H1 (cell line): ENCODE data around the gene SPEF1. TPM values are rescaled to one million over a fixed set of nuclear protein-coding genes. Genes with fewer than 3 reads are reported as not detected.
"Not testable (repeated sequence)": the region's sequence is repeated elsewhere in the genome, so short reads cannot be mapped to it uniquely, and the experiment has no call there.

Experiments used
- CTCF ChIA-PET: fragments of 300-600 bp; sonication (Branson Sonifier 250); formaldehyde crosslinking; loops from one replicate; lab custom pipeline; 2021; ENCODE audit not compliant: partially characterized antibody; lab: Charles Lee
- POLR2A ChIA-PET: fragments of 300-600 bp; sonication (Branson Sonifier 250); formaldehyde crosslinking; loops from one replicate; lab custom pipeline; 2021; ENCODE audit warnings: inconsistent platforms; ENCODE audit not compliant: partially characterized antibody; lab: Charles Lee
- DNase-seq, 2 experiments: peaks; one replicate each; pipeline versions ENCODE4 v3.0.0 to v3.0.0-alpha.2; 2010 to 2022; ENCODE audit warnings: low spot score in 2 of 2, low read depth in 1 of 2, mixed read lengths in 1 of 2
- FAIRE-seq: peaks from 2 replicates; lab custom pipeline; 2011; peaks lifted over from hg19 to GRCh38; lab: Jason Lieb, UNC
- H2AFZ ChIP-seq: 2 replicates; pipeline ENCODE4 v1.8.1; 2012; ENCODE audit warnings: low read length, inconsistent platforms
- H2AK5ac ChIP-seq: 2 replicates; pipeline ENCODE4 v1.6.1; 2013; ENCODE audit warnings: low read depth, low read length
- H2BK120ac ChIP-seq: replicated peaks from 2 replicates; pipeline ENCODE3; 2013; ENCODE audit warnings: low read depth, low read length, inconsistent platforms
- H2BK12ac ChIP-seq: 2 replicates; pipeline ENCODE4 v1.6.1; 2013; ENCODE audit warnings: low read depth, low read length
- H2BK15ac ChIP-seq: 2 replicates; pipeline ENCODE4 v1.6.1; 2013; ENCODE audit warnings: low read length
- H2BK20ac ChIP-seq: 2 replicates; pipeline ENCODE4 v1.6.1; 2013; ENCODE audit warnings: low read length
- H2BK5ac ChIP-seq: 2 replicates; pipeline ENCODE4 v1.6.1; 2013; ENCODE audit warnings: low read depth, low read length
- H3K14ac ChIP-seq: 2 replicates; pipeline ENCODE4 v1.6.1; 2013; ENCODE audit warnings: inconsistent platforms; ENCODE audit not compliant: insufficient read length
- H3K18ac ChIP-seq: 2 replicates; pipeline ENCODE4 v1.6.1; 2013; ENCODE audit warnings: low read length; ENCODE audit errors: extremely low read depth
- H3K23ac ChIP-seq: 2 replicates; pipeline ENCODE4 v1.6.1; 2013; ENCODE audit warnings: inconsistent platforms; ENCODE audit not compliant: insufficient read length
- H3K23me2 ChIP-seq: 2 replicates; pipeline ENCODE4 v1.6.1; 2013; ENCODE audit warnings: low read depth, low read length
- H3K27ac ChIP-seq: 2 replicates; pipeline ENCODE4 v1.6.1; 2011; ENCODE audit warnings: low read depth, low read length, inconsistent platforms
- H3K27me3 ChIP-seq, 4 experiments: replicated peaks in 1 of 4; 1 replicate in 1 of 4; 2 replicates in 3 of 4; pipeline versions ENCODE4 v1.6.1 to v1.8.1; 2011 to 2013; ENCODE audit warnings: low read length in 3 of 4, mild to moderate bottlenecking in 3 of 4, inconsistent platforms in 2 of 4, mixed read lengths in 2 of 4, moderate library complexity in 1 of 4; ENCODE audit not compliant: control insufficient read depth in 3 of 4, insufficient read depth in 3 of 4; ENCODE audit errors: extremely low read depth in 1 of 4
- H3K36me3 ChIP-seq, 4 experiments: 2 replicates each; pipeline versions ENCODE4 v1.6.1 to v1.8.1; 2011 to 2013; ENCODE audit warnings: mild to moderate bottlenecking in 4 of 4, low read length in 3 of 4, moderate library complexity in 2 of 4, control low read depth in 1 of 4, inconsistent platforms in 1 of 4; ENCODE audit not compliant: insufficient read depth in 4 of 4, control insufficient read depth in 2 of 4
- H3K4ac ChIP-seq: replicated peaks from 2 replicates; pipeline ENCODE3; 2013; ENCODE audit warnings: low read length, low read depth, mixed read lengths, inconsistent platforms; ENCODE audit not compliant: insufficient read length
- H3K4me1 ChIP-seq, 4 experiments: replicated peaks in 1 of 4; 1 replicate in 1 of 4; 2 replicates in 3 of 4; pipeline versions ENCODE4 v1.6.1 to v1.8.1; 2011 to 2013; ENCODE audit warnings: low read length in 3 of 4, inconsistent platforms in 2 of 4, mixed read lengths in 1 of 4; ENCODE audit not compliant: insufficient read depth in 4 of 4, control insufficient read depth in 3 of 4
- H3K4me2 ChIP-seq, 2 experiments: 2 replicates each; pipeline versions ENCODE4 v1.6.1 to v1.8.1; 2011 to 2013; ENCODE audit warnings: low read depth in 2 of 2, low read length in 2 of 2, control low read depth in 1 of 2, inconsistent platforms in 1 of 2, mild to moderate bottlenecking in 1 of 2; ENCODE audit not compliant: insufficient read depth in 1 of 2
- H3K4me3 ChIP-seq, 4 experiments: fragments of 200-600, 300-600 bp in 1 of 4; sonication (generic), shearing (Covaris generic), sonication (Bioruptor Twin) in 1 of 4; 2 replicates each; pipeline versions ENCODE4 v1.5.1 to v1.8.1; 2011 to 2016; ENCODE audit warnings: low read length in 4 of 4, low read depth in 3 of 4, control low read depth in 2 of 4, inconsistent platforms in 2 of 4, mild to moderate bottlenecking in 2 of 4, mixed read lengths in 1 of 4, moderate library complexity in 1 of 4; ENCODE audit not compliant: insufficient read depth in 2 of 4; ENCODE audit errors: extremely low read depth in 1 of 4
- H3K56ac ChIP-seq: replicated peaks from 2 replicates; pipeline ENCODE3; 2013; ENCODE audit warnings: low read depth, mild to moderate bottlenecking, mixed read lengths, low read length, inconsistent platforms; ENCODE audit not compliant: insufficient read length
- H3K79me1 ChIP-seq: 2 replicates; pipeline ENCODE4 v1.6.1; 2013; ENCODE audit warnings: low read depth, low read length, control low read depth
- H3K79me2 ChIP-seq, 2 experiments: 2 replicates each; pipeline versions ENCODE4 v1.6.1 to v1.8.1; 2012 to 2013; ENCODE audit warnings: low read length in 2 of 2, mild to moderate bottlenecking in 2 of 2, inconsistent platforms in 1 of 2; ENCODE audit not compliant: insufficient read depth in 2 of 2, control insufficient read depth in 1 of 2
- H3K9ac ChIP-seq, 4 experiments: replicated peaks in 1 of 4; 1 replicate in 1 of 4; 2 replicates in 3 of 4; pipeline versions ENCODE4 v1.6.1 to v1.8.1; 2011 to 2013; ENCODE audit warnings: low read depth in 3 of 4, low read length in 3 of 4, control low read depth in 2 of 4, mild to moderate bottlenecking in 2 of 4, moderate library complexity in 2 of 4, inconsistent platforms in 1 of 4; ENCODE audit errors: extremely low read depth in 1 of 4
- H3K9me3 ChIP-seq, 2 experiments: 2 replicates each; pipeline versions ENCODE4 v1.6.1 to v1.8.1; 2012 to 2013; ENCODE audit warnings: mild to moderate bottlenecking in 2 of 2, moderate library complexity in 2 of 2, control low read depth in 1 of 2, inconsistent platforms in 1 of 2, low read depth in 1 of 2, low read length in 1 of 2, mixed read lengths in 1 of 2; ENCODE audit not compliant: insufficient read depth in 2 of 2
- H4K20me1 ChIP-seq, 2 experiments: replicated peaks in 1 of 2; 2 replicates each; pipeline versions ENCODE3 to v1.8.1; 2011 to 2013; ENCODE audit warnings: inconsistent platforms in 2 of 2, low read length in 2 of 2, mild to moderate bottlenecking in 1 of 2; ENCODE audit not compliant: insufficient read depth in 2 of 2, control insufficient read depth in 1 of 2
- H4K5ac ChIP-seq: 2 replicates; pipeline ENCODE4 v1.6.1; 2013; ENCODE audit warnings: low read length, low read depth, mixed read lengths, inconsistent platforms; ENCODE audit not compliant: insufficient read length
- H4K8ac ChIP-seq: 2 replicates; pipeline ENCODE4 v1.8.0; 2013; ENCODE audit warnings: mild to moderate bottlenecking, moderate library complexity, low read length, inconsistent platforms; ENCODE audit not compliant: insufficient read depth; ENCODE audit errors: extremely low read depth
- H4K91ac ChIP-seq: replicated peaks from 2 replicates; pipeline ENCODE3; 2013; ENCODE audit warnings: low read length, mixed read lengths, inconsistent platforms; ENCODE audit not compliant: insufficient read length
- KDM4A ChIP-seq: IDR thresholded peaks from one replicate; pipeline ENCODE4 v1.7.1; 2012; ENCODE audit warnings: low read depth, mild to moderate bottlenecking, moderate library complexity, low read length, inconsistent platforms; ENCODE audit not compliant: severe bottlenecking
- SP2 ChIP-seq: IDR thresholded peaks from 2 replicates; pipeline ENCODE4 v1.6.1; 2012; ENCODE audit warnings: mild to moderate bottlenecking, low read length, inconsistent platforms
- TBP ChIP-seq: IDR thresholded peaks from 2 replicates; pipeline ENCODE4 v1.6.1; 2011; ENCODE audit warnings: low read depth, low read length, improper control_type of control experiment
- WGBS, 2 experiments: shearing (Covaris generic) in 1 of 2; methylation state at CpG; one replicate each; pipeline versions ENCODE4 v1.1.6 to v1.1.7; 2013 to 2015; ENCODE audit warnings: low lambda C conversion rate in 2 of 2, mixed read lengths in 2 of 2, inconsistent platforms in 1 of 2, low coverage in 1 of 2, missing lambda C conversion rate in 1 of 2; ENCODE audit not compliant: insufficient replicate concordance in 2 of 2, insufficient coverage in 1 of 2, insufficient read length in 1 of 2; ENCODE audit errors: extremely low coverage in 1 of 2, missing lambda C conversion rate in 1 of 2; 5-methylcytosine and 5-hydroxymethylcytosine counted together
- polyA plus RNA-seq, 7 experiments: library from polyadenylated mRNA; depleted of rRNA in 3 of 7; stranded (reverse) in 5 of 7; unstranded in 2 of 7; fragments of >200 nt in 5 of 7; fragments of 200-250 nt in 2 of 7; gene quantifications; 1 replicate in 5 of 7; 2 replicates in 1 of 7; 4 replicates in 1 of 7; pipeline versions ENCODE4 v1.2.1 to v1.2.3, GENCODE V29; 2011 to 2013; ENCODE audit warnings: missing spikeins in 2 of 7, mixed read lengths in 2 of 7
- total RNA-seq: library from RNA; stranded (reverse); fragmentation: NEBNext Ultra II Directional; extraction: Animal tissue kit (Norgen Biotek cat#: 25700); gene quantifications from 2 replicates; pipeline ENCODE4 v1.2.1, GENCODE V29; 2021

The SPEF1 gene
- total and polyA plus RNA-seq, 2 of the 8 experiments (the other 6 are each of a cell fraction or from before 2014, with no cell fraction given), result 0.51 to 0.71 TPM

- TF ChIP-seq KDM4A (no peak), TBP (no peak), SP2 (no peak)
These were observed at the start of gene SPEF1 (continued) for GRCh38 chr20:3781153-3781910.

- not testable (repeated sequence) for H3K79me2 ChIP-seq, H2AFZ ChIP-seq, H3K14ac ChIP-seq, H3K36me3 ChIP-seq, H3K23me2 ChIP-seq, H2BK15ac ChIP-seq, H2BK120ac ChIP-seq, H4K20me1 ChIP-seq, H3K79me1 ChIP-seq, H3K4ac ChIP-seq, H3K4me1 ChIP-seq, H3K18ac ChIP-seq, H2BK5ac ChIP-seq, H4K91ac ChIP-seq, H2BK20ac ChIP-seq, H3K9ac ChIP-seq, H3K27ac ChIP-seq, H3K27me3 ChIP-seq, H4K5ac ChIP-seq, H2BK12ac ChIP-seq, H3K4me3 ChIP-seq, FAIRE-seq, H2AK5ac ChIP-seq, H4K8ac ChIP-seq, H3K9me3 ChIP-seq, DNase-seq, H3K4me2 ChIP-seq, H3K56ac ChIP-seq, H3K23ac ChIP-seq
- POLR2A ChIA-PET, result interaction anchor here (0.8 kb wide), 1 partner anchor 49 kb away, joined by 3 read pairs; the partner anchor contains the start of gene SPEF1
- 93% methylated on average over 4 of the region's 5 CpGs; no CpG with 5 or more reads in 1 of the 2 experiments for WGBS, 2 experiments
- CTCF ChIA-PET, result interaction anchor here (0.7 to 2.0 kb wide), 4 partner anchors 9 to 255 kb away, joined by 3 to 7 read pairs (median 4); partner anchors contain the start of gene AP5S1
These were observed 48.6 kb upstream of the SPEF1 start for GRCh38 chr20:3829891-3830290.
